Inferior parietal cortex (tissue), 1 donor: Measurements from ENCODE around the gene NAT16.
"Not testable (repeated sequence)": the region's sequence is repeated elsewhere in the genome, so short reads cannot be mapped to it uniquely, and the experiment has no call there.

Source experiments
- DNase-seq: peaks from one replicate; pipeline ENCODE4 v3.0.0-alpha.2; 2016; ENCODE audit errors: extremely low spot score

Gene NAT16

GRCh38 chr7:101125989-101126650, 54.0 kb downstream of the NAT16 start:
- DNase-seq = no peak

GRCh38 chr7:101124376-101125056, 55.6 kb downstream of the NAT16 start:
- no peak for DNase-seq

GRCh38 chr7:101123703-101124068, 56.4 kb downstream of the NAT16 start:
- no peak for DNase-seq

GRCh38 chr7:101122933-101123702, 57.0 kb downstream of the NAT16 start:
- no peak for DNase-seq

- no peak for DNase-seq
These were observed 57.8 kb downstream of the NAT16 start for GRCh38 chr7:101121991-101122932.

GRCh38 chr7:101121631-101121990, 58.5 kb downstream of the NAT16 start:
- DNase-seq = not testable (repeated sequence)
